Right lobe of liver (tissue), 6 donors: ENCODE data around the gene TMEM266. TPM values are rescaled to one million over a fixed set of nuclear protein-coding genes. Genes with fewer than 3 reads are reported as not detected.

Experiments used
- ATAC-seq, 4 donors: fragments of 200-7000 bp; cut with Tn5 transposase; one replicate each; pipeline ENCODE4 v1.9.1; 2020; ENCODE audit warnings: mild to moderate bottlenecking in 4 of 4, moderate library complexity in 4 of 4
- DNase-seq, 3 donors: peaks; one replicate each; pipeline ENCODE4 v3.0.0-alpha.2; 2020
- H3K27ac ChIP-seq, 3 donors: fragments of 200-600 bp; one replicate each; pipeline ENCODE4 v1.8.0; 2022
- H3K27me3 ChIP-seq, 2 donors: fragments of 200-600 bp; one replicate each; pipeline ENCODE4 v1.8.0; 2022
- H3K36me3 ChIP-seq, 4 donors: fragments of 200-600 bp; sonication (generic) in 1 of 4; one replicate each; pipeline versions ENCODE4 v1.5.1 to v1.8.0; 2017 to 2022; ENCODE audit warnings: control low read depth in 1 of 4
- H3K4me1 ChIP-seq, 4 donors: fragments of 200-600 bp; sonication (generic) in 1 of 4; one replicate each; pipeline versions ENCODE4 v1.5.1 to v1.8.0; 2017 to 2022; ENCODE audit warnings: control low read depth in 1 of 4
- H3K4me3 ChIP-seq, 3 donors: fragments of 200-600 bp; one replicate each; pipeline ENCODE4 v1.8.0; 2022
- H3K9me3 ChIP-seq, 4 donors: fragments of 200-600 bp; sonication (generic) in 1 of 4; one replicate each; pipeline versions ENCODE4 v1.5.1 to v1.8.0; 2017 to 2022; ENCODE audit warnings: control low read depth in 1 of 4
- POLR2A ChIP-seq: fragments of 450-650 bp; IDR thresholded peaks from one replicate; pipeline ENCODE4 v1.6.1; 2017; ENCODE audit warnings: antibody characterized with exemption, mild to moderate bottlenecking
- WGBS: methylation state at CpG from one replicate; pipeline ENCODE4 v1.1.6; 2018; ENCODE audit warnings: low coverage, low lambda C conversion rate; ENCODE audit not compliant: insufficient coverage; ENCODE audit errors: missing lambda C conversion rate; 5-methylcytosine and 5-hydroxymethylcytosine counted together
- intact Hi-C, 2 donors: fragments of 100-400 bp; cut with DNase I; formaldehyde crosslinking; loops; one replicate each; pipeline versions ENCODE4 v1.11.2 to v1.14.1; 2022
- total RNA-seq, 6 experiments: library from RNA; depleted of rRNA in 2 of 6; stranded (reverse); fragments of >200 nt in 2 of 6; fragmentation: NEBNext Ultra II Directional in 3 of 6; extraction: Animal tissue kit (Norgen Biotek cat#: 25700) in 3 of 6; gene quantifications; one replicate each; pipeline versions ENCODE4 v1.1.0 to v1.2.4, GENCODE V29; 2016 to 2023
- TF ChIP-seq, protein P1 (sequence below), 4 donors: fragments of 200-600 bp in 3 of 4; fragments of 450-650 bp in 1 of 4; IDR thresholded peaks; one replicate each; pipeline versions ENCODE4 v1.5.1 to v1.8.0; 2016 to 2022; ENCODE audit warnings: antibody characterized with exemption in 4 of 4, mild to moderate bottlenecking in 2 of 4
- donor health status: DM: no; HTN: yes; CAD: no.
- donor health status: DM: no; HTN: no; CAD: no.
- donor health status: DM: no; HTN: no; CAD: no.
- donor health status: DM: no; HTN: yes; CAD: no.
- donor health status: DM: no; HTN: yes; CAD: no.

The TMEM266 gene
- total RNA-seq, 6 experiments from 2014 or later, result 0.12 to 0.19 TPM; not detected in 4

DNA sequence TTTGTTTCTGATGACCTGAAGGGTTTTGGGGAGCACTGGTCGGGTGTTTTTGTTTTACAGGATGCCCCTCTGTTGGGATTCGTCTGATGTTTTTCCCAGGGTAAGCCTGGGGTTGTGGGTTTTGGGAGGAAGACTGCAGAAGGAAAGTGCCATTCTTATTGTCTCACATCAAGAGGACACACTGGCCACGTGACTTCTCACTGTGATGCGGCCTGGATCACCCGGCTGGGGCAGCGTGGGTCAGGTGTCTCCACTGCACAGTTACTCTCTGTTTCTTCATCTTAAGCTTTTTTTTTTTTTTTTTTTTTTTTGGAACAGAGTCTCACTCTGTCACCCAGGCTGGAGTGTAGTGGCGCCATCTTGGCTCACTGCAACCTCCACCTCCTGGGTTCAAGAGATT, 120.5 kb downstream of the TMEM266 start:
- ATAC-seq (no peak), DNase-seq (no peak)
- H3K9me3 ChIP-seq, result no peaks in the 10 kb centered on the region
- no peaks in the 10 kb centered on the region for H3K36me3 ChIP-seq
- 90% methylated on average over 5 of the region's 7 CpGs for WGBS
- no peak overlapping the region for H3K4me3 ChIP-seq
- H3K4me1 ChIP-seq, result no peaks in the 10 kb centered on the region
- no peaks in the 10 kb centered on the region for H3K27me3 ChIP-seq
- intact Hi-C loops, result no loop called here
- no peak for TF ChIP-seq POLR2A
- TF ChIP-seq, protein P1, sequence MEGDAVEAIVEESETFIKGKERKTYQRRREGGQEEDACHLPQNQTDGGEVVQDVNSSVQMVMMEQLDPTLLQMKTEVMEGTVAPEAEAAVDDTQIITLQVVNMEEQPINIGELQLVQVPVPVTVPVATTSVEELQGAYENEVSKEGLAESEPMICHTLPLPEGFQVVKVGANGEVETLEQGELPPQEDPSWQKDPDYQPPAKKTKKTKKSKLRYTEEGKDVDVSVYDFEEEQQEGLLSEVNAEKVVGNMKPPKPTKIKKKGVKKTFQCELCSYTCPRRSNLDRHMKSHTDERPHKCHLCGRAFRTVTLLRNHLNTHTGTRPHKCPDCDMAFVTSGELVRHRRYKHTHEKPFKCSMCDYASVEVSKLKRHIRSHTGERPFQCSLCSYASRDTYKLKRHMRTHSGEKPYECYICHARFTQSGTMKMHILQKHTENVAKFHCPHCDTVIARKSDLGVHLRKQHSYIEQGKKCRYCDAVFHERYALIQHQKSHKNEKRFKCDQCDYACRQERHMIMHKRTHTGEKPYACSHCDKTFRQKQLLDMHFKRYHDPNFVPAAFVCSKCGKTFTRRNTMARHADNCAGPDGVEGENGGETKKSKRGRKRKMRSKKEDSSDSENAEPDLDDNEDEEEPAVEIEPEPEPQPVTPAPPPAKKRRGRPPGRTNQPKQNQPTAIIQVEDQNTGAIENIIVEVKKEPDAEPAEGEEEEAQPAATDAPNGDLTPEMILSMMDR (IDR thresholded peaks at IDR 0.05), result no peak
- no peak overlapping the region for H3K27ac ChIP-seq

DNA sequence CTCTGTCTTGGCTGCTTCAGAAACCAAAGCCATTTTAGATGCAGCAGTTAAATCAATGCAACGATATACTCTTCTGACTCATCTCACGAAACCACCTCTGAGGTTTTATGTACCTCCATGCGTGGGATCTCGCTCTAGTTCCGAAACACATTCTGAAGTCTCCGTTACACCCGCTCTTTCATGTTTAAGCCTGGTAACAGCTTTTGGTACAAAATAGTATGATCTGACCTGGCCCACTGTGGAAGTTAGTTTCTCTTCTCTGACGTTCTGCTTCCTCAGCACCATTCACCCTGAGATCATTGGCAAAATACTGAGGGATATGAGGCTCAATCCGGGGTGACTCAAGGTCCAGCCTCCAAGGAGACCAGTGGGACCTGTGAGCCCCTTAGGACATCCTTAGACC, 121.9 kb downstream of the TMEM266 start:
- Histone ChIP-seq H3K4me1 (no peaks in the 10 kb centered on the region), H3K36me3 (no peaks in the 10 kb centered on the region), H3K27ac (no peak overlapping the region), H3K27me3 (no peaks in the 10 kb centered on the region), H3K9me3 (no peaks in the 10 kb centered on the region), H3K4me3 (no peak overlapping the region)
- 66% methylated on average over 7 of the region's 9 CpGs for WGBS
- intact Hi-C loops, result no loop called here
- ATAC-seq (no peak), DNase-seq (no peak)
- TF ChIP-seq, protein P1 (IDR thresholded peaks at IDR 0.05), result no peak
- no peak for TF ChIP-seq POLR2A

DNA sequence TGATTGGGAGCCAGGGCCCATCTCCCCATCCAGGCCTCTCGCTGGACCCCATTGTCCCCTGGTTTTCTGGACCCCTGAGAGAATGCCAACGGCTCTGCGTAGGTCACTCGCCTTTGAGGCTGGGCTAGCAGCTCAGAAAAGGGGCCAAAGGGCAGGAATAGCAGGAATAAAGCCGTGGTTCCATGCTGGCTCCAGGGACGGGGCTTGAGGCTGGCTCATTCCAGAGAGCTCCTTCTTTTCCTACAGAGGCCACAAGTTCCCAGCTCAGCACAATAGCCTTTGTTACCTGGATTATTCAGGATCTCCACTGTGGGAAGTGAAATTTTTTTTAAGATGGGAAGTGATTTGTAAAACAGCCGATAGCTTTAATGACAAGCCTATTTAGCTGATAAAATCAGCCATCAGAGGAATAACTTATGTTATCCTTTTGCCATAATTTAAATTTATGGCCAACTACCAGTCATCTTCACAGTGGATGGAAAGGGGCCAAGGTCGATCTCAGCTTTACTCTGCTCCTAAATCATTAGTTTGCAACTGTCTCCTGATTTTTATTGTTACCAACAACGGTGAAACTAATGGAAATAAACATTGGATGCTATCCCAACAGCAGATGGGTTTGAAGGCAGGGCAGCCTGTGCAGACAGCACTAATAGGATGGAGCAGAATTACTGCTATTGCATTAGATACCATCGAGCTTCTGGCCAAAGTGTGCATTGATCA, 124.3 kb downstream of the TMEM266 start:
- DNase-seq (no peak), ATAC-seq (no peak)
- Histone ChIP-seq H3K36me3 (no peaks in the 10 kb centered on the region), H3K27me3 (no peaks in the 10 kb centered on the region), H3K9me3 (no peaks in the 10 kb centered on the region), H3K4me3 (no peak overlapping the region), H3K4me1 (no peaks in the 10 kb centered on the region), H3K27ac (no peak overlapping the region)
- intact Hi-C loops, result no loop called here
- 53% methylated on average over 9 of the region's 10 CpGs for WGBS
- no peak for TF ChIP-seq POLR2A
- TF ChIP-seq, protein P1 (IDR thresholded peaks at IDR 0.05), result no peak

DNA sequence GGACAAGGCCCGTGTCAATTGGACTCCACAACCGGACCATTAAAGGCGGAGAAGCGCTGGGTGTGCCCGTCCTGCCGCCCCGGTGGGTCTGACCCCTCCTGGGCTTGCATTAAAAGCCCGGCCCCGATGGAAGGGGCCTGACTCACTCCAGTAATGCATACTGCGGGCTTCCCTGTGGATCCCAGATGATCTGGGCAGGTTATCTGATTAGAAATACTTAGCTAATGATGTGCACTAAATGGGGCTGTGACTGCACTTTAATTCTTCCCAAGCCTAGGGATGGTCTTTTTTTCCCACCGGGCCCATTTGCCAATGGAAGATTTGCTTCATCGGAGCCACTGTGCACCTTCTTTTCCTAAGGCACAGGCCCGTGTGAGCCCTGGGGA, 124.9 kb downstream of the TMEM266 start:
- Histone ChIP-seq H3K27me3 (no peaks in the 10 kb centered on the region), H3K4me3 (no peak overlapping the region), H3K4me1 (no peaks in the 10 kb centered on the region), H3K9me3 (no peaks in the 10 kb centered on the region), H3K27ac (no peak overlapping the region), H3K36me3 (no peaks in the 10 kb centered on the region)
- no peak for ATAC-seq
- intact Hi-C loops, result no loop called here
- WGBS, result 43% methylated on average over 1 of the region's 13 CpGs
- TF ChIP-seq, protein P1 (IDR thresholded peaks at IDR 0.05), result no peak
- no peak for TF ChIP-seq POLR2A
- no peak for DNase-seq
